A549 (cell line): ENCODE data around the gene CHSY3.

Experiments
- POLR2A ChIP-seq: IDR thresholded peaks from 2 replicates; pipeline ENCODE4 v1.6.1; 2012; ENCODE audit warnings: mild to moderate bottlenecking, low read length
- SREBF2 ChIP-seq: fragments of 450-650 bp; IDR thresholded peaks from 2 replicates; pipeline ENCODE4 v1.6.1; 2014; ENCODE audit warnings: mild to moderate bottlenecking, moderate library complexity

DNA sequence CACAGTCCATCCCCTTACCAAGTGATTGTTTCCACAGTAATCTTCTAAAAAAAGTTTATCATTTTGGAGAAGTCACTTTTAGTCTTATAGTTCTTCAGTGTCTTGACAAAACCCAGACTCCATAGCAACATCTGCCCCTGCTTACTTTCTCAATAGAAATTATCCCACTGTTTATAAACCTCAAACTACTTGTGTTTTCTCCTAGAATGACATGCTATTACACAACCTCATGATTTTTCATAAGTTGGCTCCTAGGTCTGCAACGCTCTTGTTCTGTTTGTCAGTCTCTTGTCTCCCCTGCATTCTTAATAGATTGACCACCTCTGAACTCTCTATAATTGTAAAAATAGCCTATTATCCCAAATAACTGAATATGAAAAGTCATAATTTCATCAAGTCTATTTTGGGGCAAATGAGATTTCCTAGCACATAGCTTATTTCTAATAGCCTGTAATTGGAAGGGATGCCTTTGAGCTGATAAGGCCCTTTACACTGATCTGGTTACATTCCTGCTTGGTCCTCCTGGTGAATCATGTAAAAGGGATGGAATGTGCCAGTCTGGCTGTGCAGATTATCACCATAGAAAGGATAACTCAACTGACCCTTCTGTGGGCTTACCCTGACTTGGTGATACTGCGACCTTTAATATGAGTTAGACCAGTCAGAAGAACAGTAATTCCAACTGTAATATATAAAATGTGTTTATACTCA, 69.6 kb downstream of the CHSY3 start:
- no peak for TF ChIP-seq POLR2A
- TF ChIP-seq SREBF2, result no peak
